Stimulated activated CD8-positive, alpha-beta memory T cell treated with anti-CD3 and anti-CD28 coated beads, Interleukin-4, amount 100 ng/mL, for 24 hours (primary cell): ENCODE measurements around the gene TM2D3.

ENCODE experiments used
- DNase-seq: peaks from one replicate; pipeline ENCODE4 v3.0.0-alpha.2; 2020; ENCODE audit warnings: low read depth

The TM2D3 gene

GRCh38 chr15:101602801-101603200 is 49.4 kb downstream of the TM2D3 start:
- no peak for DNase-seq

DNA sequence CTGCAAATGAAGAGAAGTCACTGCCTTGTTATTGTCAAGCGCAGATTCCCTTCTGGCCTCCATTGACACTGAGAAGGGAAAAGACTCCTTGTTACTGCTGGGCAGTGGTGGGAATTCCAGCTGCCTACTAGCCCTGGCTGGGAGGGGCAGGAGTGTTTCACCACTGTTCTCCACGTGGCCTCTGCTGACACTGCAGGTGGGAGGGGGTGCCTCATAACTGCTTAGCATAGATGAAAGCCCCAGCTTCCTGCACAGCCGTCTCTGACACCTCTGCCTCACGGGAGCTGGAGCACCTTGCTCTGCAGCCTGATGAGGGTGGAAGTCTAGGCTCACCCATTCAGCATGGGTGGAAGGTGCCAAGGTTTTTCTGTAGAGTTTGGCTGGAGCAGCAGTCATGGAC is 52.1 kb downstream of the TM2D3 start:
- no peak for DNase-seq

- DNase-seq, result no peak
Observed at GRCh38 chr15:101599091-101599490, 53.1 kb downstream of the TM2D3 start.

GRCh38 chr15:101597360-101597928 is 54.7 kb downstream of the TM2D3 start:
- no peak for DNase-seq

GRCh38 chr15:101596633-101597032 is 55.5 kb downstream of the TM2D3 start:
- no peak for DNase-seq
